NCI-H2227 (cell line): ENCODE measurements around the gene NFYB.
A peak's percentile ranks its signal among the peaks of the same experiment; 100 is the strongest.
"Not testable (repeated sequence)": the region's sequence is repeated elsewhere in the genome, so short reads cannot be mapped to it uniquely, and the experiment has no call there.

Source experiments
- DNase-seq: peaks from one replicate; lab custom pipeline; 2025; ENCODE audit not compliant: unreplicated experiment; lab: John Stamatoyannopoulos, UW

NFYB gene

GRCh38 chr12:104137902-104138796 lies at the start of gene NFYB:
TSS of gene NFYB (minus strand) at chr12:104138210. CDS start at chr12:104135453, 2,757 bp downstream.
- DNase-seq = peak; percentile 97

- DNase-seq = no peak
Observed at GRCh38 chr12:104187446-104188155, 49.6 kb upstream of the NFYB start.

GRCh38 chr12:104183443-104183842 lies 45.4 kb upstream of the NFYB start:
- DNase-seq = no peak

- DNase-seq = no peak
Observed at GRCh38 chr12:104182621-104183378, 44.8 kb upstream of the NFYB start.

- DNase-seq = no peak
Observed at GRCh38 chr12:104182144-104182543, 44.1 kb upstream of the NFYB start.

GRCh38 chr12:104181313-104181712 lies 43.3 kb upstream of the NFYB start:
- DNase-seq = no peak

GRCh38 chr12:104180374-104180773 lies 42.4 kb upstream of the NFYB start:
- DNase-seq = no peak

- no peak for DNase-seq
Observed at GRCh38 chr12:104177663-104178501, 39.9 kb upstream of the NFYB start.

GRCh38 chr12:104177336-104177662 lies 39.3 kb upstream of the NFYB start:
- DNase-seq = no peak

- DNase-seq = no peak
Observed at GRCh38 chr12:104175726-104176247, 37.8 kb upstream of the NFYB start.

- DNase-seq = not testable (repeated sequence)
Observed at GRCh38 chr12:104173804-104174203, 35.8 kb upstream of the NFYB start.

GRCh38 chr12:104172570-104172947 lies 34.5 kb upstream of the NFYB start:
- no peak for DNase-seq

- DNase-seq = peak; percentile 39
Observed at GRCh38 chr12:104171785-104172569, 34.0 kb upstream of the NFYB start.

- no peak for DNase-seq
Observed at GRCh38 chr12:104168596-104168995, 30.6 kb upstream of the NFYB start.

GRCh38 chr12:104167519-104168458 lies 29.8 kb upstream of the NFYB start:
- no peak for DNase-seq

GRCh38 chr12:104166465-104166864 lies 28.5 kb upstream of the NFYB start:
- DNase-seq = no peak

- no peak for DNase-seq
Observed at GRCh38 chr12:104165801-104166200, 27.8 kb upstream of the NFYB start.

- DNase-seq = no peak
Observed at GRCh38 chr12:104164634-104165033, 26.6 kb upstream of the NFYB start.

- no peak for DNase-seq
Observed at GRCh38 chr12:104163631-104164030, 25.6 kb upstream of the NFYB start.
